GM18907 (cell line): ENCODE data around the gene HIVEP3.

Experiments used
- ATAC-seq: cut with Tn5 transposase; IDR thresholded peaks from one replicate; pipeline ENCODE4 v1.9.1; 2021; ENCODE audit warnings: mild to moderate bottlenecking, moderate library complexity; ENCODE audit not compliant: unreplicated experiment

Gene HIVEP3

GRCh38 chr1:41598325-41598724 lies 320.4 kb downstream of the HIVEP3 start:
- no peak for ATAC-seq

- ATAC-seq = no peak
These were observed 326.1 kb downstream of the HIVEP3 start for GRCh38 chr1:41592451-41593125.

GRCh38 chr1:41591891-41592290 lies 326.8 kb downstream of the HIVEP3 start:
- no peak for ATAC-seq

DNA sequence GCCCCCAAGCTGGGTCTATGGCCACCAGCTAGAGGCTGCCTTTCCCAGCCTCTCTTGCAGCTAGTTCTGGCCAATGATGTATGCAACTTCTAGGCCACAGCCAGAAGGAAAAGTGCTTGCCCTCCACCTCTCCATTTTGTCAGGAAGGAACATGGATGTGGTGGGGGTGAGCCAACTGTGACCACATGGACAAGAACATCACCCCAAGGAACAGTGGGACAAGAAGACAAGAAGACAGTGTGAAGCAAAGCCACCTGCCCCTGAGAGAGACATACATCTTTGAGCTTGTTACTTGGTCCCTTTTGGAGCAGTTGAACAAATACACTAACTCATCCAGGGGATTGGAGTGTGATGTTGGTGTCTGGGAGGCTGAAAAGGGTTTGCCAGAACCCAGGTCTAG lies 328.4 kb downstream of the HIVEP3 start:
- no peak for ATAC-seq

DNA sequence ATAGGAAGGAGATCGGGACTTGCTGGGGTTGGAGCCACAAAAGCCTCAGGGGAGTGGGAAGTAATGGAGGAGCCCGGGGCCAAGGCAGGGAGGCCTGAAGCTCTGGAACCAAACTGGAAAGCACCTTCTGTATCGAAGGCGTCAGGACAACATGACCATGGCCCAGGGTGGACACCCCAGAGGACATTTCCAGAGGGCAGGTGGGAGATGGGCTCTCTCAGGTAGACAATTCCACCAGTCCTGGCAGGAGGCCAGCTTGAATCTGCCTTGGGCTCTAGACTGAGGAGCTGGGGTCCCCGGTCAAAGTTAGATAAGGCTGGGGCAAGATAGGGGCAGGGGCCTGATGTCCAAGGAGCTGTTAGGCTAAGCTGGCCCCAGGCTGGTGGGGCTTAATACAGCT lies 329.3 kb downstream of the HIVEP3 start:
- no peak for ATAC-seq

DNA sequence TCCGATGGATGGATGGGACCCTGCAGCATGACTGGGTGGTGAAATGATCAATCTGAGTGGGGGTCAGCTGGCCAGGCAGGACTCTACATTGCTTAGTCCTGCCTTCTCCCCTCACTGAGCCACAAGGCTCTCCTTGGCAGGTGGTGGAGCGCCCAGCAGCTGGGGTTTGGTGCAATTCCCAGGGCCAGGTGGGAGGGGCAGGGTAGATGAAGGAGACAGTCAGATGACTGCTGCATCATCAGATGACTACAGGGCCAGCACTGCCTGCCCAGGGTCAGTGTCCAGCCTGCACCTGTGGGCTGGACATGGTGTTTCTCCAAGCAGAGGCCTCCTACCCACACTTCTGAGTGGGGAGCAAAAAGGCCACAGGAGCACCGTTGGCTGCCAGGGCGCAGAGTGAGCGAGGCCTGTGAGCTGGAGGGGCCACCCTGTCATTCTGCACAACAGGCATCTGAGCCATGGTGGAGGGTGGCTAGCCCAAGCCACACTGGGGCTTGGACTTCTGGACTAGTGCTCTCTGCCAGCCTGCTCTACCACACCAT lies 330.3 kb downstream of the HIVEP3 start:
- no peak for ATAC-seq

DNA sequence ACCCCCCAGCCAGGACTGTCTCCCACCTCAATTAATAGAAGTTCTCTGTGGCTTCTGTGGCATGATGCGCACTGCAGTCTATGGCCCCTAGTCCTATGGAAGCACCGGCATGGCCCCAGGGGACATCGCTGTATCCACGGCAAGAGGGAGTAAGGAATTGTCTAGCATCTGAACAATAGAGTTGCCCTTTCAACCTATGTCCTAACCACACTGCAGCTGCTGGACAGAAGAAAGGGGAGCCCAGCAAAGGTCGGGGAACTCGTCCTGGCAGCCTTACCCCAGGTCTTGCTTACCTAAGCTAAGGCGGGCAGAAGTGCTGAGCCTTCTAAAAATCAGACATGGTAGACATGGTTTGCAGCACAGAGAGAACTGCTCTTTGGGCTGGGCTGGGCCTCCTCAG lies 330.9 kb downstream of the HIVEP3 start:
- ATAC-seq = no peak

GRCh38 chr1:41586230-41586629 lies 332.5 kb downstream of the HIVEP3 start:
- no peak for ATAC-seq

DNA sequence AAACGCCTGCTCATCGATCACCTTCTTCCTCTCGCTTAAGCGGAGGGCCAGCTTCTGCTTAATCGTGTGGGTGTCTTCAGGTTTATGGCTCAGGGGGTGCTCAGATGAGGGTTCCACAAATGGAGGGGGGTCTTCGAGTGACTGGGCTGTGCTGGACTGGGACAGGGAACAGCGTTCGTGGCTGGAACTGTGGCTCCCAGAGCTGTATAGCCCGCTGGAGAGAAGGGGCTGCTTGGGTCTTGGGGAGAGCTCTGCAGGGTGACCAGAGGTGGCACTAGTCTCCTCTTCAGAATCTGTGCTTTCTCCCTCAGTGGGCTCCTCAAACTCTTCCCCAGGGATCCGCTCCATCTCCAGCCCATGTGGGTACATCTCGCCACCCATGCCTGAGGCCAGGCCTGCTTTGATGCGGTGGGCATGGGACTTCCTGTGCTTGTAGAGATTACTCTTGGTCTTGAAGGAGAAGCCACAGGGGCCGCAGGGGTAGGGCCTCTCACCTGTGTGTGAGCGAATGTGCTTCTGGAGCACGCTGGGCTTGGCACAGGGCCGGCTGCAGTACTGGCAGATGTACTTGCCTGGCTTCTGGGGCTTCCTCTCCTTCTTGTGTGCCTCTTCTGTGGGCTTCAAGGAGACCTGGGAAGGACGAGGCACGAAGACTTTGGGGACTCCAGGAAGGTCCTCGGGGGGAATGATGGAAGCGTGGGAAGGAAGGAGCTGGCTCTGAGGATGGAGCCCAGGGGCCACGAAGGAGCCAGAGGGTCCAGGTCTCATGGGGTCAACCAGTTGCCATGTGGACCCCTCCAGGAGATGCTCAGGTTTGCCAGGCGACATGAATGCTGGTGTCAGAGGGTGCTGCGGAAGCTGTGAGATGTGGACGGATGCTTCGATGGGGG lies 334.8 kb downstream of the HIVEP3 start:
- ATAC-seq = no peak

DNA sequence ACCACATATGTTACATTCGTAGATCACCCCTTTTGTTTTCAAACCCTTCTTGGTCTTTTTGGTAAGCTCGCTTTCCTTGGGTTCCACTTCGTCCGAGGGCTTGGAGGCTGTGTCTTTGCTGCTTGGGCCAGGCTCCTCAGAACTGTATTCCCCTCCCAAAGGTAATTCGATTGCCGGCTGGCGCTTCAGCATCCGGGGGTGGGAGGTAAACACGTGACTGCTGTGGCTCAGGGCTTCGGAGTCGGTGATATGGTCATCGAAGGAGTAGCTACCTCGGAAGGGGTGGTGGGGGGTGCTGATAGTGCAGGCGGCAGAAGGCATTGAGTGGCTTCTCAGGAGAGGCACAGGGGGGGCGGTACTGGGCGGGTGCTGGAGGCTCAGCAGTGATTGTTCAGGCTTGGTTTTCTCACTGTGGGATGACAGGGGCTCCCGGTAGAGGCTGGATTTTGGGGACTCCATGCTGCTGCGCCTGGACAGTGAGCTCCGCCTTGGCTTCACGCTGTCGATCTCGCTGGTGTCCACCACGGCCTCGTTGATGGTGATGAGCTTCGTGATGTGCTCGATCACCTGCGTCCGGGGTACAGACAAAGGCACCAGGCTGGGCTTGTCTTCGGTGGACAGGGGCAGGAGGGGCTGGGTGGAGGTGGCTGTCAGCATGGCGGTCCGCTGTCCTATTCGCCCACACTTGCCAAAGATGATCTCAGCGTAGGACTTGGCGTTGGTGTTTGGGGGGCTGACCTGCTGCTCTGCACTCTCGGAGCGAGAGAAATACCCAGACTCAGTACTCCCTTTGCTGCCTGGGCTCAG lies 335.7 kb downstream of the HIVEP3 start:
- ATAC-seq = no peak

- ATAC-seq = no peak
These were observed 336.4 kb downstream of the HIVEP3 start for GRCh38 chr1:41582351-41582750.

DNA sequence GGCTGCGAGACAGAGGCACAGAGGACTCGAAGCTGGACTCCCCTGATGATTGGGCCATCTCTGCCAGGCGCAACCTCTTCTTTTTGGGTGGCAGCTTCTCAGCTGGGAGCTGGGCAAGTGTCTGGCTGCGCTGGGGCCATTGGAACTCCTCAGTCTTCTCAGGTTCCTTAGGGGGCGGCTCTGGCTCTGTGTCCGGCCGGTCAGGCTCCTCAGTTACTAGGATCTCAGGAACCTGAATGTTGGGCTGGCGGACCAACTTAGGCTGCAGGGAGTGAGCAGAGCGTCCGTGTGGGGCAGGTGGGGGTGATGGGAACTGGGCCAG lies 336.8 kb downstream of the HIVEP3 start:
- ATAC-seq = no peak

GRCh38 chr1:41581216-41582003 lies 337.3 kb downstream of the HIVEP3 start:
- no peak for ATAC-seq

DNA sequence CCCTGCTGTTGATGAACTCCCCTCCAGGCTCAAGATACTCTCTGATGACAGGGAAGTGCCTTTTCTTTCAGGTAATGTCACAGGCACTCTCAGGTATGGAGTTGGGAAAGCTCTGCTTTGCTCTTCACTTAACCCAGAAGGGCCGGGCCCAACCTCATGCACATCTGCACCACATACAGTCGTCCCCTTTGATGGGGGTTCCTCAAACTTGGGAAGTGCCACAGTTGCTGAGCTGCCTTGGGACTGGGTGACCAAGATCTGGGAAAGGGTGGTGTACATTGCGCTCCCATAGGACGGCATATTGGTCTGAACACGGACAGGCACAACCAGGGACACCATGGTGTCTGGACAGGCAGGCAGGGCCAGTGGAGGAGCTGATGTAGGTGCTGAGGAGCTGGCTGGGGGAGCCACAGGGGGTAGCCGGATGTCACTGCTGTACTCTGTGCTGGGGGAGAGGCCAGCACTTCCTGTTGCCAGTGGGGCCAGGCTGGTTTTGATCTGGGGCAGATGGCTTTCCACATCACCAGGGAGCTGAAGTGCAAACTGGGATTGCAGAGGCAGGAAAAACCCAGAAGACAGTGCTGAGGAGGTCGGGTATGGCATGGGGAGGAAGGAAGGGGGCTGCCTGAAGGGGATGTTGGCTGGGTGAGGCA lies 338.1 kb downstream of the HIVEP3 start:
- ATAC-seq = no peak

DNA sequence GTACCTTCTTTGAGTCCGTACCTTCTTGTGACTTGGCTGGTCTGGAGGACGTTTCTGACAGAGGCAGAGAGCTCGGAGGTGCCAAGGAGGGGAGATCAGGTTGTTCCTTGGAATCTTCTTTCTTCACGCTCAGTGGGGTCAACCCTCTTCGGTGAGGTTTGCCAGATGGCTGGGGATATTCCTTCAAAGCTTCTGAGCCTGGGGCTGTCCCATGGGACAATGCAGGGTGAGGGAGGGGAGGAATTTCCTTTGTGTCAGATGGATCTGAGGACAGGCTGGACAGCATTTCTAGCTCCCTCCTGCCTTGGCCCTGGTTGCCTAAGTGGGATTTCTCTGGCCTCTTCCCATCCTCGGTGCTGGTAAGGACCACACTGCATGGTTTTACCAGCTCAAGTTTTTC lies 338.7 kb downstream of the HIVEP3 start:
- no peak for ATAC-seq

DNA sequence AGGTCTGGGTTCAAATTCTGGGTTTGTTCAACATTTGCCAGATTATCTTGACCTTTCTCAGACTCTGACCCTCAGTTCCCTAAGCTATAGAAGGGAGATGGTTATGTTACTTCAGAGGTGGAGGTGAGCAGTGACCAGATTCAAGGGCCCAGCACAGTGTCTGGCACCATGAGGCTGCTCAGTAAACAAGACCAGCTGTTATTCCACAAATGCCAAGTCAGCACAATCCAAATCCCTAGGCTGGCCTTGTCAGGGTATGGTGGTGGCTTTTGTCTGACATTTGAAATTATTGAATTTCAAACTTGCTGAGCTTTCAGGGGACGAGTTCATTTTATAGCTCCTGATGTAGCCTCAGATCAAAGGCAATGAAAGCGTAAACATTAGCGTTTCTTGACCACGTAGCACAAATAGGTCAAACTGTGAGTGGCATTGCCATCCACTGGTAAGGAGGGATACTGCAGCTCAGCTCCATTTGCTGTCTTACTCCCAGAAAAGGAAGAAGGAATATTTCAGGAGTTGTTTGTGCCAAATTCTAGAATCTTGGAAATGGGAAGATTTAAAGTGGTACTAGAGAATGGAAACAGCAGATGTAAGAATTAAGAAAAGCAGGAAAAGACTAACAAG lies 339.9 kb downstream of the HIVEP3 start:
- ATAC-seq = no peak

GRCh38 chr1:41576620-41577019 lies 342.1 kb downstream of the HIVEP3 start:
- ATAC-seq = no peak

- no peak for ATAC-seq
These were observed 342.5 kb downstream of the HIVEP3 start for GRCh38 chr1:41576206-41576605.

- ATAC-seq = no peak
These were observed 343.9 kb downstream of the HIVEP3 start for GRCh38 chr1:41574842-41575241.
